GM19240 (cell line): ENCODE results near the gene CGB2.
A peak's percentile ranks its signal among the peaks of the same experiment; 100 is the strongest.
"Not testable (repeated sequence)": the region's sequence is repeated elsewhere in the genome, so short reads cannot be mapped to it uniquely, and the experiment has no call there.

Experiments used
- DNase-seq: peaks from one replicate; pipeline ENCODE4 v3.0.0; 2011; ENCODE audit warnings: low spot score; ENCODE audit not compliant: insufficient read length

Gene CGB2

DNA sequence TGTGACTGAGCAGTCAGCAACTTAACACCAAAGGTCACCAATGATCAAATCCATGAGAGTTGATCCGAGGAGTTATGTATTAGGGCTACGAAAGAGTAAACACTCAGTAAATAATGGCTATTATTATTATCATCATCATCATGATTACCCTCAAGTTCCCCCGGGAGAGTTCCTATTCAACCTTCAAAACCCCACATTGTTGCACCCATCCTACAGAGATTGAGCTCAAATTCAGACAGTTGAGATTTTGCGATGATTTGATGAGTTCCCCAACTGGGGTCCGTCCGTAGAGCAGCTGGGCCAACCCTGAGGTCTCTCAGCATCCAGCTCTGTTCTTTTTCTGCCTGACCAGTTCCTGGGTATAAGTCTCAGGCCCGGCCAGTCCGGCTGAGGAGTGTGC lies 6.4 kb downstream of the CGB2 start:
- DNase-seq, result not testable (repeated sequence)

DNA sequence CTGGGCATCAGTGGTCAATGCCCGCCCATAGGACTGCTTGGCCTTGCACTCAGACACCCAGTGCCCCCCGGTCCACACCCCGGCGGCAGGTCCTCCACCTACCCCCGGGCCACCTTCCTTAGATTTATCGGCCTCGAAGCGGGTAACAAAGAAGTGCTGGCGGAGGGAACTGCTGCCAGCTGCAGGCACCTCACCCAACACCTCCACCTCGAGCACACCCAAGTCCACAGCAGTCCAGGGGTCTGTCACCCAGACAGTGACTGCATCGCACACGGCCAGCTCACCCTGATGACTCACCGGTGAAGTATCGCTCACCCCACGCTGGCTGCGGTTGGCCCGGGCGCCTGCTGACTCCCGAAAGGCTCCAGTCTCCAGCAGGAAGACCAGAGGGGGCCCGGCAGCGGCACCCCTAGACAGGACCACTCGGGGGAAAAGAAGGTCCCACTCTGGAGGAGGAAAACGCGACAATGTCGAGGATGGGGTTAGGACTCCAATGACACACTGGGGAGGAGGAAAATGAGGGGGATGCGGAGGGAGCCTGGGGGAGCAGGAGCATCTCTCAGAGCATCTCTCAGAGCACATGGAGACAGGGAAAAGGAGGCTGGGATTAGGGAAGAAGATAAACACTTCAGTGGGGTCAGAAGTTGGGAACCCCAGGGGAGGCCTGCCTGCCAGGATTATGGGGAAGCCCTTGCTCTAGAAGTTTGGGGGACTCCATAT lies 7.0 kb downstream of the CGB2 start:
- DNase-seq, result not testable (repeated sequence)

DNA sequence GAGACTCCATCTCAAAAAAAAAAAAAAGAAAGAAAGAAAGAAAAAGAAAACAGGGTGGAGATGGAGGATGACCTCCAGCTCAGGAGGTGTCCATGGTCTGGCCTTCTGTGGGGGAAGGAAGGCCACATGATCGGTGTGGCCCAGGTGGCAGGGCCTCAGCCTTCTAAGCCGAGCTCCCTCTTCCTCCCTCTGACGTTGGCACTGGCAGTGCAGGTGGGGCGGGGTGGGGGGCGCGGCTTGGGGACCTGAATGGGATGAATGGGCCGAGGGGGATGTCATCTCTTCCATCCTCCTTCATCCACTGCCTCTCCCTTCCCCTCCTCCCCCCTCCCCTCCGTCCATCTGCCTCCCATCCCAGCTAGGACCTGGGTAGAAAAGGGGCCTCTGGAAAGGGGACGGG lies 8.0 kb downstream of the CGB2 start:
- not testable (repeated sequence) for DNase-seq

DNA sequence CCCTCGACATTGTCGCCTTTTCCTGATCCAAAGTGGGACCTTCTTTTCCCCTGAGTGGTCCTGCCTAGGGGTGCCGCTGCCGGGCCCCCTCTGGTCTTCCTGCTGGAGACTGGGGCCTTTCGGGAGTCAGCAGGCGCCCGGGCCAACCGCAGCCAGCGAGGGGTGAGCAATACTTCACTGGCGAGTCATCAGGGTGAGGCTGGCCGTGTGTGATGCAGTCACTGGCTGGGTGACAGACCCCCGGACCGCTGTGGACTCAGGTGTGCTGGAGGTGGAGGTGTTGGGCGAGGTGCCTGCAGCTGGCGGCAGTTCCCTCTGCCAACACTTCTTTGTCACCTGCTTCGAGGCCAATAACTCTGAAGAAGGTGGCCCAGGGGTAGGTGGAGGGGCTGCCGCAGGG lies 10.5 kb downstream of the CGB2 start:
- DNase-seq, result no peak

DNA sequence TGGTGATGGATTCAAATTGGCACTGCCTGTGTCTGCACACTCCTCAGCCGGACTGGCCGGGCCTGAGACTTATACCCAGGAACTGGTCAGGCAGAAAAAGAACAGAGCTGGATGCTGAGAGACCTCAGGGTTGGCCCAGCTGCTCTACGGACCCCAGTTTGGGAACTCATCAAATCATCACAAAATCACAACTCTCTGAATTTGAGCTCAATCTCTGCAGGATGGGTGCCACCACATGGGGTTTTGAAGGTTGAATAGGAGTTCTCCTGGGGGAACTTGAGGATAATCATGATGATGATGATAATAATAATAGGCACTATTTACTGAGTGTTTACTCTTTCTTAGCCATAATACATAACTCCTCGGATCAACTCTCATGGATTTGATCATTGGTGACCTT lies 11.0 kb downstream of the CGB2 start:
- DNase-seq, result not testable (repeated sequence)

DNA sequence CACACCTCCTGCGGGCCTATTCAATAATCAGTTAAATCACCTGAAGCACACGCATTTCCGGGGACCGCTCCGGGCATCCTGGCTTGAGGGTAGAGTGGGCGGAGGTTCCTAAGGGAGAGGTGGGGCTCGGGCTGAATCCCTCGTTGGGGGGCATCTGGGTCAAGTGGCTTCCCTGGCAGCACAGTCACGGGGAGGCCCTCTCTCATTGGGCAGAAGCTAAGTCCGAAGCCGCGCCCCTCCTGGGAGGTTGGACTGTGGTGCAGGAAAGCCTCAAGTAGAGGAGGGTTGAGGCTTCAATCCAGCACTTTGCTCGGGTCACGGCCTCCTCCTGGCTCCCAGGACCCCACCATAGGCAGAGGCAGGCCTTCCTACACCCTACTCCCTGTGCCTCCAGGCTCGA lies 11.9 kb downstream of the CGB2 start, which contains the start of gene CGB5:
Gene CGB5 (plus strand): TSS at position 301 of the 400 bp plus-strand sequence. CDS start 362 bp downstream, outside the sequence.
- not testable (repeated sequence) for DNase-seq

GRCh38 chr19:49049011-49049410 lies 17.3 kb downstream of the CGB2 start, which contains the start of gene CGB8:
Gene CGB8, minus strand, starts transcription at chr19:49049111. Its CDS starts 372 bp downstream, at chr19:49048739.
- not testable (repeated sequence) for DNase-seq

GRCh38 chr19:49049834-49050233 lies 18.1 kb downstream of the CGB2 start:
- not testable (repeated sequence) for DNase-seq

DNA sequence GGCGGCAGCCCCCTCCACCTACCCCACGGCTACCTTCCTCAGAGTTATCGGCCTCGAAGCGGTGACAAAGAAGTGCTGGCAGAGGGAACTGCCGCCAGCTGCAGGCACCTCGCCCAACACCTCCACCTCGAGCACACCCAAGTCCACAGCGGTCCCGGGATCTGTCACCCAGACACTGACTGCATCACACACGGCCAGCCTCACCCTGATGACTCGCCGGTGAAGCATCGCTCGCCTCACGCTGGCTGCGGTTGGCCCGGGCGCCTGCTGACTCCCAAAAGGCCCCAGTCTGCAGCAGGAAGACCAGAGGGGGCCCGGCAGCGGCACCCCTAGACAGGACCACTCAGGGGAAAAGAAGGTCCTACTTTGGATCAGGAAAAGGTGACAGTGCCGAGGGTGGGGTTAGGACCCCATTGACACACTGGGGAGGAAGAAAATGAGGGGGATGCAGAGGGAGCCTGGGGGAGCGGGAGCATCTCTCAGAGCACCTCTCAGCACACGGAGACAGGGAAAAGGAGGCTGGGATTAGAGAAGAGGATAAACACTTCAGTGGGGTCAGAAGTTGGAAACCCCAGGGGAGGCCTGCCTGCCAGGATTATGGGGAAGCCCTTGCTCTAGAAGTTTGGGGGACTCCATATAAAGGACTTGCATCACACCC lies 18.8 kb downstream of the CGB2 start:
- not testable (repeated sequence) for DNase-seq

GRCh38 chr19:49056101-49056901 lies 24.6 kb downstream of the CGB2 start:
- peak; percentile 83 for DNase-seq

GRCh38 chr19:49056902-49057596 lies 25.4 kb downstream of the CGB2 start:
- DNase-seq, result not testable (repeated sequence)

DNA sequence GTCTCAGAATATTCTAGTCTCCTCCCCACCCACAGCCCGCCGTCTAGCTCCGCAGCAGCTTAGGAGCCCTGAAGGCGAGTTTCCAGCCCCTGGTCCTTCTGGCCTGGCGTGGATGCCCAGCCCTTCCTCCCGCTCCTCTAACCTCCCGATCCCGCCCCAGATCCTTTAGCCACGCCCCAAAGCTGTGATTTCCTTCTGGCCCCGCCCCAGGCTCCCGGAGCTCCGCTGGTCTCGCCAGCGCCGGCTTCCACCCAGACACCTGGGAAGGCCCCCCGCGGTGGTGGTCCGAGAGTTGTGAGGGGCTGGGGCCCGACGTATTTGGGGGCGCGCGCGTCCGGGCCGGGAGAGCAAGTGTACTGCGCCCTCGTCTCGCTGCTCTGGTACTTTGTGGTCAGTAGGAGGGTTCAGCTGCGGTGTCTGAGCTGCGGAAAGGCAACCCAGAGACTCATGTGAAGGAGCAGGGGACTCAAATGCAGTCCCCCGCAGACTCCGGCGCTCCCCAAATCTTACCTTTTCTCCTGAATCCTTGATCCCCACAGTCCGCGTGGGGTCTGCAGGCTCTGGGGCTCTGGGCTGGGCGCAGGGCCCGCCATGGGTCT lies 26.0 kb downstream of the CGB2 start, which contains the start of gene CGB7:
Gene CGB7 (minus strand): TSS at position 114 of the 599 bp plus-strand sequence. CDS start 2,374 bp downstream, outside the sequence.
- DNase-seq, result no peak

DNA sequence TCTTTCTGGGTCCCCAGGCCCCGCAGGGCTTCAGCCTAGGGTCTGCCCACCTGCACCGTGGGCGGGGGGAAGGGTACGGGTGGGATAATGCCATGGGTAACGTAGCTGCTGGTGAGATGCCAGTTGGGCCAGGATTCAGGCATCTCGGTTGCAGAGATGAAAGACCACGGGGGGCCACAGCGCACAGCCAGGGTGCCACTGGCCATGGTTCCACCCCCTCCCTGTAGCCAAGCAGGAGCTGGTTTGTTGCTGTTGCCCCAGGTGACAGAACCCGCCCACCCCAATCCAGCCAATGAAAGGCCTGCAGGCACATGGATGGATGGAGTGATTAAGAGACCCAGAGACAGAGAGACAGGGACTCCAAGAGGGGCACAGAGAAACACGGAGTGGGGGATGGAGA lies 26.9 kb downstream of the CGB2 start:
- no peak for DNase-seq

DNA sequence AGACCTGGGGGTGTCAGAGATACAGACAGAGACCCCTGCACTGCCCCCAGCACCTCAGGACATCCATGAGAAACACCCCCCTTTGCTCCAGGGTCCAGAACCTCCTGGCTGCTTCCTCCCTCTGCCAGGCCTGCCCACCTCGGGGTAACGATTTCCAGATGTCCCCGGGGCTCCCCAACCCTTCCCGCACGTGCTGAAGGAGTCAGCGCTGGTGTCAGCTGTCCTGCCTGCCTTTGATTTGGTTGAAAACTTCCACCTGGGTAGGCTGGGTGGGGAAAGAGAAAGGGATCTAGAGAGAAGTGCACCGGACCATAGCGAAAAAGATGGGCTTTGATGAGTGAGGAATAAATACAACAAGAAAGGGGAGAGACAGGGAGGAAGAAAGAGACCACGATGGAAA lies 27.4 kb downstream of the CGB2 start:
- DNase-seq, result no peak

GRCh38 chr19:49061000-49061399 lies 29.3 kb downstream of the CGB2 start:
- DNase-seq, result no peak

DNA sequence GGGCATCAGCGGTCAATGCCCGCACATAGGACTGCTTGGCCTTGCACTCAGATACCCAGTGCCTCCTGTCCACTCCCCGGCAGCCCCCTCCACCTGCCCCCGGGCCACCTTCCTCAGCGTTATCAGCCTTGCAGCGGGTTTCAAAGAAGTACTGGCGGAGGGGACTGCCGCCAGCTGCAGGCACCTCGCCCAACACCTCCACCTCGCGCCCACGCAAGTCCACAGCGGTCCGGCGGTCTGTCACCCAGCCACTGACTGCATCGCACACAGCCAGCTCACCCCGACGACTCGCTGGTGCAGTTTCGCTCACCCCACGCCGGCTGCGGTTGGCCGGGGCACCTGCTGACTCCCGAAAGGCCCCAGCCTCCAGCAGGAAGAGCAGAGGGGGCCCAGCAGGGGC lies 29.8 kb downstream of the CGB2 start:
- DNase-seq, result no peak

- DNase-seq, result no peak
Observed at GRCh38 chr19:49064029-49064629, 32.4 kb downstream of the CGB2 start.

DNA sequence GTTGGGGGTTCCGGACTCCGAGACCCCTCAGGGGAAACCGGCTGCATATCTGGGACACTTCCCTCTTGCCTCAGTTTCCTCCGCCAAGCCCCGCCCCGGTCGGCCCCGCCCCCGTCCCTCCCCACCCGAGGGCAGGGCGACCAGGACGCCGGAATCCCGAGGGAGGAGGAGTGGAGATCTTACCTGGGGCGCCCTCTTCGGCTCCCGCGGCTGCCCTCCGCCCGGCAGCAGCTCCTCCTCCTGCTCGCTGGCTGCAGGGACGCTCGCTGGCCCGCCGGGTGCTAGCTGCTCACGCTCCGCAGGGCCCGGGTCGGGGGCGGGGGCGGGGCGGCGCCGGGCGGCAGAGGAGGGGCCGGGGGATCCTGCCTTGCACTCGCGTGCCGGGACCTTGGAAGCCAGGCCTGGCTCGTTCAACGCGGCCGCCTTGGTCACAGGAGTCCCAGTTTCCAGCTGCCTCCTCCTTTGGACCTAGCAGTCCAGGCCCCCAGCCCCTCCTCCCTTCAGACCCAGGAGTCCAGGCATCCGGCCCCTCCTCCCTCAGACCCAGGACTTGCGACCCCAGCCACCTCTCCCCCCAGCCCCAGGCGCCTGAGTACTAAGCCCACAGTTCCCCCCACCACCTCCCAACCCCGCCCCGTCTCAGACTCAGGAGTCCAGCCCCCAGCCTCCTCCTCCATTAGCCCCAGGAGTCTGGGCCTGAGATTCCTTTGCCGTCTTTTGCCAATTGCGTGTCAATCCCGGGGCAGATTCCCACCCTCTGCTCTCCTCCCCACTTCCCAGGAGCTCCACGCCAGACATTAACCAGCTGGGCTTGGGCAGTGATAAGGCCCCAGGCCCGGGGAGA lies 33.3 kb downstream of the CGB2 start, which contains the start of gene NTF4:
Gene NTF4 (minus strand): TSS at position 51 of the 844 bp plus-strand sequence. CDS start 2,821 bp downstream, outside the sequence.
- DNase-seq, result no peak

GRCh38 chr19:49065905-49066512 lies 34.3 kb downstream of the CGB2 start:
- no peak for DNase-seq
